Neural cell (in vitro differentiated cells): ENCODE data around the gene SYTL3. TPM values are rescaled to one million over a fixed set of nuclear protein-coding genes. Genes with fewer than 3 reads are reported as not detected.

ENCODE experiments used
- H2AFZ ChIP-seq: fragments of 200-600, 300-800 bp; sonication (generic), shearing (Covaris generic); 2 replicates; pipeline ENCODE4 v1.6.0; 2014; ENCODE audit warnings: low read depth, mild to moderate bottlenecking, antibody characterized with exemption, low read length, moderate library complexity
- H3F3A ChIP-seq: fragments of 200-600 bp; shearing (Covaris generic); 2 replicates; pipeline ENCODE4 v1.6.1; 2016; ENCODE audit warnings: mild to moderate bottlenecking, moderate library complexity, mixed read lengths, antibody characterized with exemption, low read length; ENCODE audit not compliant: insufficient read depth, poor library complexity, severe bottlenecking
- H3K27ac ChIP-seq: fragments of 200-600, 300-800 bp; sonication (generic), shearing (Covaris generic); 2 replicates; pipeline ENCODE4 v1.5.1; 2014; ENCODE audit warnings: mild to moderate bottlenecking, low read length, moderate library complexity
- H3K27me3 ChIP-seq: fragments of 300-800, 200-600 bp; sonication (generic), shearing (Covaris generic); 2 replicates; pipeline ENCODE4 v1.6.0; 2014; ENCODE audit warnings: mild to moderate bottlenecking, low read depth, low read length, moderate library complexity; ENCODE audit not compliant: insufficient read depth
- H3K36me3 ChIP-seq: fragments of 300-800, 200-600 bp; sonication (generic), shearing (Covaris generic); 2 replicates; pipeline ENCODE4 v1.5.1; 2014; ENCODE audit warnings: mild to moderate bottlenecking, antibody characterized with exemption, low read length, moderate library complexity; ENCODE audit not compliant: insufficient read depth
- H3K4me2 ChIP-seq: fragments of 300-800, 200-600 bp; sonication (generic), shearing (Covaris generic); 2 replicates; pipeline ENCODE4 v1.6.0; 2014; ENCODE audit warnings: mild to moderate bottlenecking, low read length
- H3K4me3 ChIP-seq: fragments of 300-800, 200-600 bp; sonication (generic), shearing (Covaris generic); 2 replicates; pipeline ENCODE4 v1.5.1; 2014; ENCODE audit warnings: mild to moderate bottlenecking, low read length, moderate library complexity
- H3K79me2 ChIP-seq: fragments of 200-600 bp; shearing (Covaris generic); replicated peaks from 2 replicates; pipeline ENCODE4 v1.6.0; 2014; ENCODE audit warnings: mild to moderate bottlenecking, low read length, moderate library complexity; ENCODE audit not compliant: insufficient read depth
- H3K9ac ChIP-seq: fragments of 300-800, 200-600 bp; sonication (generic), shearing (Covaris generic); 2 replicates; pipeline ENCODE4 v1.6.1; 2016; ENCODE audit warnings: mild to moderate bottlenecking, low read length, mixed read lengths
- H3K9me2 ChIP-seq: fragments of 200-600 bp; shearing (Covaris generic); 2 replicates; pipeline ENCODE4 v1.6.1; 2016; ENCODE audit warnings: mild to moderate bottlenecking, low read length, mixed read lengths; ENCODE audit not compliant: insufficient read depth
- H3K9me3 ChIP-seq: fragments of 200-600, 300-800 bp; sonication (generic), shearing (Covaris generic); 2 replicates; pipeline ENCODE4 v1.6.1; 2016; ENCODE audit warnings: mild to moderate bottlenecking, mixed run types, low read length, moderate library complexity, mixed read lengths
- H4K20me1 ChIP-seq: fragments of 200-600 bp; shearing (Covaris generic); 2 replicates; pipeline ENCODE4 v1.6.1; 2016; ENCODE audit warnings: mild to moderate bottlenecking, mixed run types; ENCODE audit not compliant: insufficient read depth
- CTCF ChIP-seq: fragments of 450-650 bp; IDR thresholded peaks from 2 replicates; pipeline ENCODE4 v1.5.1; 2014; ENCODE audit warnings: antibody characterized with exemption, mild to moderate bottlenecking, moderate library complexity; ENCODE audit not compliant: poor library complexity, severe bottlenecking
- EP300 ChIP-seq: fragments of 450-650 bp; conservative IDR thresholded peaks from 2 replicates; pipeline ENCODE4 v1.6.1; 2014; ENCODE audit warnings: antibody characterized with exemption, mild to moderate bottlenecking, moderate library complexity; ENCODE audit not compliant: poor library complexity, severe bottlenecking
- EZH2 ChIP-seq: fragments of 200-600, 300-800 bp; shearing (Covaris generic), sonication (generic); IDR thresholded peaks from 2 replicates; pipeline ENCODE4 v1.6.1; 2014; ENCODE audit warnings: antibody characterized with exemption, low read length, borderline replicate concordance, mild to moderate bottlenecking; ENCODE audit not compliant: insufficient read depth, poor library complexity, severe bottlenecking
- MXI1 ChIP-seq: fragments of 450-650 bp; conservative IDR thresholded peaks from 2 replicates; pipeline ENCODE4 v1.6.1; 2014; ENCODE audit warnings: antibody characterized with exemption, mild to moderate bottlenecking; ENCODE audit not compliant: poor library complexity, severe bottlenecking
- POLR2AphosphoS5 ChIP-seq: IDR thresholded peaks from 2 replicates; pipeline ENCODE4 v1.6.1; 2012
- RAD21 ChIP-seq: fragments of 450-650 bp; conservative IDR thresholded peaks from 2 replicates; pipeline ENCODE4 v1.6.1; 2014; ENCODE audit warnings: antibody characterized with exemption, mild to moderate bottlenecking, moderate library complexity
- REST ChIP-seq: IDR thresholded peaks from 2 replicates; pipeline ENCODE4 v1.6.1; 2012; ENCODE audit warnings: borderline replicate concordance
- SMC3 ChIP-seq: fragments of 450-650 bp; conservative IDR thresholded peaks from 2 replicates; pipeline ENCODE4 v1.6.1; 2014; ENCODE audit warnings: antibody characterized with exemption, mild to moderate bottlenecking, moderate library complexity; ENCODE audit not compliant: poor library complexity
- TAF1 ChIP-seq: IDR thresholded peaks from 2 replicates; pipeline ENCODE4 v1.6.1; 2012; ENCODE audit warnings: low read depth
- polyA plus RNA-seq: library from polyadenylated mRNA; depleted of rRNA; stranded (reverse); fragments of >200 nt; gene quantifications from 2 replicates; pipeline ENCODE4 v1.2.3, GENCODE V29; 2014

Gene SYTL3
- polyA plus RNA-seq, 1 donor from 2014 or later: 2.1 TPM

- Histone ChIP-seq H4K20me1 (no peaks in the 10 kb centered on the region), H3K9ac (no peak overlapping the region), H3K4me2 (no peak overlapping the region), H3F3A (no peaks in the 10 kb centered on the region), H3K9me2 (no peaks in the 10 kb centered on the region), H2AFZ (no peak overlapping the region), H3K4me3 (no peak overlapping the region), H3K9me3 (no peaks in the 10 kb centered on the region), H3K27ac (no peak overlapping the region), H3K79me2 (peaks cover 3% of the 10 kb centered on the region), H3K36me3 (no peaks in the 10 kb centered on the region), H3K27me3 (no peaks in the 10 kb centered on the region)
- TF ChIP-seq POLR2AphosphoS5: no peak
- no peak for TF ChIP-seq EZH2
- TF ChIP-seq MXI1: no peak
- TF ChIP-seq RAD21: no peak
- TF ChIP-seq TAF1: no peak
- no peak for TF ChIP-seq CTCF
- no peak for TF ChIP-seq SMC3
- TF ChIP-seq REST: no peak
These were observed 154.4 kb downstream of the SYTL3 start for GRCh38 chr6:158804207-158804606.

GRCh38 chr6:158805698-158806377 is 156.0 kb downstream of the SYTL3 start:
- Histone ChIP-seq H3F3A (no peaks in the 10 kb centered on the region), H3K9me3 (no peaks in the 10 kb centered on the region), H2AFZ (no peak overlapping the region), H3K4me3 (no peak overlapping the region), H3K9ac (no peak overlapping the region), H3K27me3 (no peaks in the 10 kb centered on the region), H3K4me2 (no peak overlapping the region), H3K79me2 (peaks cover 3% of the 10 kb centered on the region), H3K27ac (no peak overlapping the region), H3K9me2 (no peaks in the 10 kb centered on the region), H4K20me1 (no peaks in the 10 kb centered on the region), H3K36me3 (no peaks in the 10 kb centered on the region)
- TF ChIP-seq REST (no peak), RAD21 (no peak), TAF1 (no peak), CTCF (no peak), POLR2AphosphoS5 (no peak), MXI1 (no peak), SMC3 (no peak), EP300 (no peak), EZH2 (no peak)
